ENCODE data around the gene MEIOB. TPM values are rescaled to one million over a fixed set of nuclear protein-coding genes. Genes with fewer than 3 reads are reported as not detected.

The MEIOB gene
- total RNA-seq, 1 experiment from 2014 or later, result 1.4 TPM

DNA sequence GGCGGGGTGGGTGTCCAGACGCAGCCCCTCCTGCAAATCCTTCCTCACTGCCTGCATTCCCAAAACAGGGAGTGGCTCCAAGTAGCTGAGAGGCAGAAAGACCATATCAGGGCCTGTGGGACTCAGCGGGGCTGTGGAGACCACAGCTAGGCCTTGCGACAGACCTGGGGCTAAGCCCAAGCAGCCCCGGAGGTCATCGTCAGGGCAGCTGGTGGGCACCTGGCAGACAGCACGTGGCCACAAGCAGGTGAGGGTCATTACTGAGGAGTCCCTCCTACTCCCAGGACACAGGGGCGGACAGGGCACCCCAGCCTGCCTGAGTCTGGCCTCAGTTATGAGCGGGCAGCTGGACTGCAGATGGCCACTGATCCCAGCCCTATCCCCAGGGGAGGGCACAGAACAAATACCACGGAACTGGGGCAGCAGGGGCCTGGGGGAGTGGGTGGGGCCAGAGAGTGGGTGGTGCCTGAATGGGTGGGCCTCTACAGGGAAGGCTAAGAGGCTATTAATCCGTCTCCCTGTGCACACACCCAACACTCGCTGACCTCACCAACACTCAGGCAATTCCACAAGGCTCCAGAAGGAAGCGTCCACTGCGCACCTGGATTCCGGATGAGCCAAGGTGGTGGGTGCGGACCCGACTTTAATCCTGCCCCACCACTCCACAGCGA lies 37.7 kb upstream of the MEIOB start (continued):
- TF ChIP-seq SMAD3 (CRISPR knock-in tag; IDR thresholded peaks at IDR 0.05; ENCODE audit: borderline replicate concordance), result no peak
- no peak for TF ChIP-seq ELF4 (CRISPR knock-in tag; IDR thresholded peaks at IDR 0.05; ENCODE audit: low read depth)
- TF ChIP-seq, protein P1, sequence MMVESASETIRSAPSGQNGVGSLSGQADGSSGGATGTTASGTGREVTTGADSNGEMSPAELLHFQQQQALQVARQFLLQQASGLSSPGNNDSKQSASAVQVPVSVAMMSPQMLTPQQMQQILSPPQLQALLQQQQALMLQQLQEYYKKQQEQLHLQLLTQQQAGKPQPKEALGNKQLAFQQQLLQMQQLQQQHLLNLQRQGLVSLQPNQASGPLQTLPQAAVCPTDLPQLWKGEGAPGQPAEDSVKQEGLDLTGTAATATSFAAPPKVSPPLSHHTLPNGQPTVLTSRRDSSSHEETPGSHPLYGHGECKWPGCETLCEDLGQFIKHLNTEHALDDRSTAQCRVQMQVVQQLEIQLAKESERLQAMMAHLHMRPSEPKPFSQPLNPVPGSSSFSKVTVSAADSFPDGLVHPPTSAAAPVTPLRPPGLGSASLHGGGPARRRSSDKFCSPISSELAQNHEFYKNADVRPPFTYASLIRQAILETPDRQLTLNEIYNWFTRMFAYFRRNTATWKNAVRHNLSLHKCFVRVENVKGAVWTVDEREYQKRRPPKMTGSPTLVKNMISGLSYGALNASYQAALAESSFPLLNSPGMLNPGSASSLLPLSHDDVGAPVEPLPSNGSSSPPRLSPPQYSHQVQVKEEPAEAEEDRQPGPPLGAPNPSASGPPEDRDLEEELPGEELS (CRISPR knock-in tag; IDR thresholded peaks at IDR 0.05), result no peak
- no peak for TF ChIP-seq JUN (CRISPR knock-in tag; IDR thresholded peaks at IDR 0.05)
- no peak for TF ChIP-seq JAZF1 (CRISPR knock-in tag; IDR thresholded peaks at IDR 0.05)
- no peak for TF ChIP-seq OVOL2 (CRISPR knock-in tag; IDR thresholded peaks at IDR 0.05; ENCODE audit: borderline replicate concordance)

DNA sequence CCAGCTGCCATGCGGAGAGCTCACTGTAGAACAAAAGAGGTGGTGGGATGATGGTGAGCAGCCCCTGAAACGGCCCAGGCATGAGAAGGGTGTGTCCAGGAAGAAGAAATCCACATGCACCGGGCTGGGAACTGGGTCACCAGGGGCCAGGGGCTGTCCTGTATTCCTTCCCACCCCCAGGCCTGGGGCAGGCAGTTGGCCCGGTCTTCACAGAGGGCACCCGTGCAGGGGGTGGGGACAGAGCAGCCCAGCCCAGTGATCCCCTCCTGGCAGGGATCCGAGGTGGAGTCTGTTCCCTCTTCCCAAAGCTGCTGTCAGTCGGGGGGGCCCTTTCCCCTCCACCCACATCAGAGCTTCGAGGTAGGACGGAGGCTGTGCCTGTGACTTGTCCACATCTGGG lies 37.0 kb upstream of the MEIOB start:
- POLR2A ChIA-PET, result interaction anchor here (1.4 kb wide), 1 partner anchor 17 kb away, joined by 3 read pairs; no protein-coding TSS in a partner anchor
- no peaks in the 10 kb centered on the region for H3K36me3 Mint-ChIP-seq
- no peak overlapping the region for H3K4me3 Mint-ChIP-seq
- H3K27me3 Mint-ChIP-seq (ENCODE audit: low read depth), result peaks cover 7% of the 10 kb centered on the region; the same call in 1 of the 2 replicates
- no peak overlapping the region for H3K27ac Mint-ChIP-seq
- no peaks in the 10 kb centered on the region for H3K9me3 Mint-ChIP-seq
- no peak for DNase-seq (ENCODE audit: low spot score)
- no peak for TF ChIP-seq ZNF121 (CRISPR knock-in tag; IDR thresholded peaks at IDR 0.05)
- TF ChIP-seq FOXK1 (CRISPR knock-in tag; IDR thresholded peaks at IDR 0.05), result no peak
- TF ChIP-seq, protein P2, sequence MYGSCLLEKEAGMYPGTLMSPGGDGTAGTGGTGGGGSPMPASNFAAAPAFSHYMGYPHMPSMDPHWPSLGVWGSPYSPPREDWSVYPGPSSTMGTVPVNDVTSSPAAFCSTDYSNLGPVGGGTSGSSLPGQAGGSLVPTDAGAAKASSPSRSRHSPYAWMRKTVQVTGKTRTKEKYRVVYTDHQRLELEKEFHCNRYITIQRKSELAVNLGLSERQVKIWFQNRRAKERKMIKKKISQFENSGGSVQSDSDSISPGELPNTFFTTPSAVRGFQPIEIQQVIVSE (CRISPR knock-in tag; IDR thresholded peaks at IDR 0.05; ENCODE audit: borderline replicate concordance), result no peak
- TF ChIP-seq ELF4 (CRISPR knock-in tag; IDR thresholded peaks at IDR 0.05; ENCODE audit: low read depth), result no peak
- TF ChIP-seq ATF1 (CRISPR knock-in tag; IDR thresholded peaks at IDR 0.05), result no peak
- TF ChIP-seq GRHL2 (CRISPR knock-in tag; IDR thresholded peaks at IDR 0.05; ENCODE audit: insufficient replicate concordance, severe bottlenecking), result no peak
- no peak for TF ChIP-seq ESRRA (CRISPR knock-in tag; IDR thresholded peaks at IDR 0.05; ENCODE audit: borderline replicate concordance)
- TF ChIP-seq, protein P3, sequence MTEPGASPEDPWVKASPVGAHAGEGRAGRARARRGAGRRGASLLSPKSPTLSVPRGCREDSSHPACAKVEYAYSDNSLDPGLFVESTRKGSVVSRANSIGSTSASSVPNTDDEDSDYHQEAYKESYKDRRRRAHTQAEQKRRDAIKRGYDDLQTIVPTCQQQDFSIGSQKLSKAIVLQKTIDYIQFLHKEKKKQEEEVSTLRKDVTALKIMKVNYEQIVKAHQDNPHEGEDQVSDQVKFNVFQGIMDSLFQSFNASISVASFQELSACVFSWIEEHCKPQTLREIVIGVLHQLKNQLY (CRISPR knock-in tag; IDR thresholded peaks at IDR 0.05), result no peak
- TF ChIP-seq, protein P4, sequence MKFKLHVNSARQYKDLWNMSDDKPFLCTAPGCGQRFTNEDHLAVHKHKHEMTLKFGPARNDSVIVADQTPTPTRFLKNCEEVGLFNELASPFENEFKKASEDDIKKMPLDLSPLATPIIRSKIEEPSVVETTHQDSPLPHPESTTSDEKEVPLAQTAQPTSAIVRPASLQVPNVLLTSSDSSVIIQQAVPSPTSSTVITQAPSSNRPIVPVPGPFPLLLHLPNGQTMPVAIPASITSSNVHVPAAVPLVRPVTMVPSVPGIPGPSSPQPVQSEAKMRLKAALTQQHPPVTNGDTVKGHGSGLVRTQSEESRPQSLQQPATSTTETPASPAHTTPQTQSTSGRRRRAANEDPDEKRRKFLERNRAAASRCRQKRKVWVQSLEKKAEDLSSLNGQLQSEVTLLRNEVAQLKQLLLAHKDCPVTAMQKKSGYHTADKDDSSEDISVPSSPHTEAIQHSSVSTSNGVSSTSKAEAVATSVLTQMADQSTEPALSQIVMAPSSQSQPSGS (CRISPR knock-in tag; IDR thresholded peaks at IDR 0.05; ENCODE audit: borderline replicate concordance, low read depth), result no peak
- no peak for TF ChIP-seq NFE2L1 (CRISPR knock-in tag; IDR thresholded peaks at IDR 0.05)
- TF ChIP-seq CREB1 (CRISPR knock-in tag; IDR thresholded peaks at IDR 0.05), result no peak
- no peak for TF ChIP-seq SP1 (CRISPR knock-in tag; conservative IDR thresholded peaks at IDR 0.05)
- TF ChIP-seq GABPB1 (CRISPR knock-in tag; IDR thresholded peaks at IDR 0.05), result no peak
- TF ChIP-seq HMGA2 (CRISPR knock-in tag; IDR thresholded peaks at IDR 0.05), result no peak
- no peak for TF ChIP-seq JAZF1 (CRISPR knock-in tag; IDR thresholded peaks at IDR 0.05)
- H3K4me1 Mint-ChIP-seq, result peaks cover 9% of the 10 kb centered on the region
- no peak for ATAC-seq
- CTCF ChIA-PET, result interaction anchor here (0.6 to 1.6 kb wide), 6 partner anchors 11 to 126 kb away, joined by 3 to 8 read pairs (median 4); partner anchors contain the start of genes NUBP2 and SPSB3

DNA sequence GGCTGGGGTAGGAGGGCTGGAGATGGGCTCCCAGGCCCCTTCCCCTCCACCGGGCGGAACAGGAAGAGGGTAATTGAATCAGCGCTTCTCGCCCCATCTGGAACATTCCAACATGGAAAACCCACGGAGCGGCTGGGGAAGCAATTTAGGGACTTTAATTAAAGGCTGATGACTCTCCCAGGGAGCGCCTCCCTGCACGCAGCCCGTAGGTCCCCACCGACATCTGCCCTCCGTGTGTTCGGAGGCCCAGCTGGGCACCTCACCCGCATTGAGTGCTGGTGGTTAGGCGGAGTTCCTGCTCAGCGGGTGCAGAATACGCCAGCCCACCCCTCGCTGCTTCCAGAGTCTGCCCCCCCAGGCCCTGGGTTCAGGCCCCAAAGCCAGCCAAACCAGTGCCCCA lies 36.2 kb upstream of the MEIOB start:
- no peaks in the 10 kb centered on the region for H3K9me3 Mint-ChIP-seq
- peaks cover 7% of the 10 kb centered on the region; the same call in 1 of the 2 replicates for H3K27me3 Mint-ChIP-seq (ENCODE audit: low read depth)
- ChIA-PET CTCF (interaction anchor here (0.6 to 1.2 kb wide), 3 partner anchors 11 to 24 kb away, joined by 3 to 8 read pairs (median 4); no protein-coding TSS in a partner anchor), POLR2A (interaction anchor here (0.5 kb wide), 1 partner anchor 505 kb away, joined by 4 read pairs; no protein-coding TSS in a partner anchor)
- ATAC-seq (no peak), DNase-seq (ENCODE audit: low spot score) (no peak)
- H3K36me3 Mint-ChIP-seq, result no peaks in the 10 kb centered on the region
- no peak overlapping the region for H3K4me3 Mint-ChIP-seq
- H3K27ac Mint-ChIP-seq, result no peak overlapping the region
- peaks cover 9% of the 10 kb centered on the region for H3K4me1 Mint-ChIP-seq
- TF ChIP-seq, protein P4 (CRISPR knock-in tag; IDR thresholded peaks at IDR 0.05; ENCODE audit: borderline replicate concordance, low read depth), result no peak
- no peak for TF ChIP-seq ZNF416 (CRISPR knock-in tag; IDR thresholded peaks at IDR 0.05)
- TF ChIP-seq FOXK1 (CRISPR knock-in tag; IDR thresholded peaks at IDR 0.05), result no peak
- TF ChIP-seq FOXP1 (CRISPR knock-in tag; IDR thresholded peaks at IDR 0.05; ENCODE audit: borderline replicate concordance), result no peak
- TF ChIP-seq, protein P5, sequence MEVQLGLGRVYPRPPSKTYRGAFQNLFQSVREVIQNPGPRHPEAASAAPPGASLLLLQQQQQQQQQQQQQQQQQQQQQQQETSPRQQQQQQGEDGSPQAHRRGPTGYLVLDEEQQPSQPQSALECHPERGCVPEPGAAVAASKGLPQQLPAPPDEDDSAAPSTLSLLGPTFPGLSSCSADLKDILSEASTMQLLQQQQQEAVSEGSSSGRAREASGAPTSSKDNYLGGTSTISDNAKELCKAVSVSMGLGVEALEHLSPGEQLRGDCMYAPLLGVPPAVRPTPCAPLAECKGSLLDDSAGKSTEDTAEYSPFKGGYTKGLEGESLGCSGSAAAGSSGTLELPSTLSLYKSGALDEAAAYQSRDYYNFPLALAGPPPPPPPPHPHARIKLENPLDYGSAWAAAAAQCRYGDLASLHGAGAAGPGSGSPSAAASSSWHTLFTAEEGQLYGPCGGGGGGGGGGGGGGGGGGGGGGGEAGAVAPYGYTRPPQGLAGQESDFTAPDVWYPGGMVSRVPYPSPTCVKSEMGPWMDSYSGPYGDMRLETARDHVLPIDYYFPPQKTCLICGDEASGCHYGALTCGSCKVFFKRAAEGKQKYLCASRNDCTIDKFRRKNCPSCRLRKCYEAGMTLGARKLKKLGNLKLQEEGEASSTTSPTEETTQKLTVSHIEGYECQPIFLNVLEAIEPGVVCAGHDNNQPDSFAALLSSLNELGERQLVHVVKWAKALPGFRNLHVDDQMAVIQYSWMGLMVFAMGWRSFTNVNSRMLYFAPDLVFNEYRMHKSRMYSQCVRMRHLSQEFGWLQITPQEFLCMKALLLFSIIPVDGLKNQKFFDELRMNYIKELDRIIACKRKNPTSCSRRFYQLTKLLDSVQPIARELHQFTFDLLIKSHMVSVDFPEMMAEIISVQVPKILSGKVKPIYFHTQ (CRISPR knock-in tag; IDR thresholded peaks at IDR 0.05), result no peak
- no peak for TF ChIP-seq RELA (CRISPR knock-in tag; IDR thresholded peaks at IDR 0.05; ENCODE audit: borderline replicate concordance)
